Measurements from ENCODE around the gene GATA5.

Gene GATA5

GRCh38 chr20:62475027-62475771 lies 596 bp downstream of the GATA5 start:
- no peaks in the 10 kb centered on the region for H3K79me2 ChIP-seq (ENCODE audit: insufficient read depth, low read length)
- no peak overlapping the region for H2AFZ ChIP-seq (ENCODE audit: low read length)
- TF ChIP-seq EZH2 (IDR thresholded peaks at IDR 0.05; ENCODE audit: borderline replicate concordance, low read length) = no peak
- no peak for TF ChIP-seq CTCF (IDR thresholded peaks at IDR 0.05; ENCODE audit: low read length)
- H3K9me3 ChIP-seq (ENCODE audit: low read length) = no peaks in the 10 kb centered on the region
- no peak overlapping the region for H3K27ac ChIP-seq (ENCODE audit: low read depth, low read length, poor library complexity, severe bottlenecking)
- H3K4me1 ChIP-seq (ENCODE audit: insufficient read depth, low read length, severe bottlenecking) = no peaks in the 10 kb centered on the region
- no peak overlapping the region for H3K4me3 ChIP-seq (ENCODE audit: low read depth, low read length, poor library complexity, severe bottlenecking)
- no peak overlapping the region for H3K4me2 ChIP-seq (ENCODE audit: low read length)
- no peaks in the 10 kb centered on the region for H3F3A ChIP-seq (ENCODE audit: insufficient read depth, low read length)
- H3K9ac ChIP-seq (ENCODE audit: low read length) = no peak overlapping the region
- no peaks in the 10 kb centered on the region for H3K27me3 ChIP-seq (ENCODE audit: insufficient read depth, low read length)
- no peaks in the 10 kb centered on the region for H4K20me1 ChIP-seq (ENCODE audit: insufficient read depth, low read length)
- H3K9me2 ChIP-seq (ENCODE audit: low read depth, low read length) = no peaks in the 10 kb centered on the region
- H3K36me3 ChIP-seq (ENCODE audit: insufficient read depth, low read length) = no peaks in the 10 kb centered on the region; the same call in 1 of the 2 replicates

- H3F3A ChIP-seq (ENCODE audit: insufficient read depth, low read length) = no peaks in the 10 kb centered on the region
- H3K79me2 ChIP-seq (ENCODE audit: insufficient read depth, low read length) = no peaks in the 10 kb centered on the region
- H3K27ac ChIP-seq (ENCODE audit: low read depth, low read length, poor library complexity, severe bottlenecking) = no peak overlapping the region
- H3K4me1 ChIP-seq (ENCODE audit: insufficient read depth, low read length, severe bottlenecking) = no peaks in the 10 kb centered on the region
- no peak overlapping the region for H3K4me3 ChIP-seq (ENCODE audit: low read depth, low read length, poor library complexity, severe bottlenecking)
- no peak overlapping the region for H2AFZ ChIP-seq (ENCODE audit: low read length)
- H4K20me1 ChIP-seq (ENCODE audit: insufficient read depth, low read length) = no peaks in the 10 kb centered on the region
- H3K9me3 ChIP-seq (ENCODE audit: low read length) = no peaks in the 10 kb centered on the region
- no peaks in the 10 kb centered on the region; the same call in 1 of the 2 replicates for H3K36me3 ChIP-seq (ENCODE audit: insufficient read depth, low read length)
- no peaks in the 10 kb centered on the region for H3K9me2 ChIP-seq (ENCODE audit: low read depth, low read length)
- H3K4me2 ChIP-seq (ENCODE audit: low read length) = no peak overlapping the region
- no peak for TF ChIP-seq CTCF (IDR thresholded peaks at IDR 0.05; ENCODE audit: low read length)
- no peak for TF ChIP-seq EZH2 (IDR thresholded peaks at IDR 0.05; ENCODE audit: borderline replicate concordance, low read length)
- no peak overlapping the region for H3K9ac ChIP-seq (ENCODE audit: low read length)
- no peaks in the 10 kb centered on the region for H3K27me3 ChIP-seq (ENCODE audit: insufficient read depth, low read length)
Observed at GRCh38 chr20:62474604-62475026, 1.2 kb downstream of the GATA5 start.

GRCh38 chr20:62473717-62474603 lies 1.8 kb downstream of the GATA5 start:
- no peak overlapping the region for H2AFZ ChIP-seq (ENCODE audit: low read length)
- no peaks in the 10 kb centered on the region; the same call in 1 of the 2 replicates for H3K36me3 ChIP-seq (ENCODE audit: insufficient read depth, low read length)

More at GRCh38 chr20:62473717-62474603, 1.8 kb downstream of the GATA5 start:
- Histone ChIP-seq H3K4me3 (ENCODE audit: low read depth, low read length, poor library complexity, severe bottlenecking) (no peak overlapping the region), H3F3A (ENCODE audit: insufficient read depth, low read length) (no peaks in the 10 kb centered on the region), H3K4me1 (ENCODE audit: insufficient read depth, low read length, severe bottlenecking) (no peaks in the 10 kb centered on the region), H4K20me1 (ENCODE audit: insufficient read depth, low read length) (no peaks in the 10 kb centered on the region), H3K9ac (ENCODE audit: low read length) (no peak overlapping the region), H3K27me3 (ENCODE audit: insufficient read depth, low read length) (no peaks in the 10 kb centered on the region), H3K9me3 (ENCODE audit: low read length) (no peaks in the 10 kb centered on the region), H3K27ac (ENCODE audit: low read depth, low read length, poor library complexity, severe bottlenecking) (no peak overlapping the region), H3K79me2 (ENCODE audit: insufficient read depth, low read length) (no peaks in the 10 kb centered on the region), H3K4me2 (ENCODE audit: low read length) (no peak overlapping the region), H3K9me2 (ENCODE audit: low read depth, low read length) (no peaks in the 10 kb centered on the region)
- TF ChIP-seq CTCF (IDR thresholded peaks at IDR 0.05; ENCODE audit: low read length) (no peak), EZH2 (IDR thresholded peaks at IDR 0.05; ENCODE audit: borderline replicate concordance, low read length) (no peak)
